WTC11 (cell line): ENCODE measurements around the gene CNPY1.
"Not testable (repeated sequence)": the region's sequence is repeated elsewhere in the genome, so short reads cannot be mapped to it uniquely, and the experiment has no call there.

ENCODE experiments used
- CTCF ChIP-seq: fragments of 200-600 bp; IDR thresholded peaks from 2 replicates; pipeline ENCODE4 v1.8.0; 2022; ENCODE audit warnings: antibody characterized with exemption
- ELF4 ChIP-seq: sonication (generic); formaldehyde crosslinking; IDR thresholded peaks from 2 replicates; pipeline ENCODE4 v1.8.1; 2022; ENCODE audit warnings: low read depth, mild to moderate bottlenecking, moderate library complexity, missing genetic modification reagents
- FOXJ3 ChIP-seq: sonication (generic); formaldehyde crosslinking; IDR thresholded peaks from 2 replicates; pipeline ENCODE4 v1.9.0; 2021; ENCODE audit warnings: missing genetic modification reagents, mild to moderate bottlenecking, borderline replicate concordance
- HMGXB4 ChIP-seq: sonication (generic); formaldehyde crosslinking; IDR thresholded peaks from 2 replicates; pipeline ENCODE4 v1.8.1; 2023; ENCODE audit warnings: mild to moderate bottlenecking, moderate library complexity, missing genetic modification reagents
- JUN ChIP-seq: sonication (generic); formaldehyde crosslinking; IDR thresholded peaks from 2 replicates; pipeline ENCODE4 v1.8.0; 2023; ENCODE audit warnings: mild to moderate bottlenecking, missing genetic modification reagents
- MAX ChIP-seq: sonication (generic); formaldehyde crosslinking; IDR thresholded peaks from 2 replicates; pipeline ENCODE4 v1.8.0; 2022; ENCODE audit warnings: mild to moderate bottlenecking, missing genetic modification reagents
- NFATC4 ChIP-seq: fragments of 250-450 bp; sonication (Bioruptor Pico); IDR thresholded peaks from 2 replicates; pipeline ENCODE4 v1.9.0; 2021; ENCODE audit warnings: mild to moderate bottlenecking
- SP1 ChIP-seq: sonication (generic); formaldehyde crosslinking; conservative IDR thresholded peaks from 2 replicates; pipeline ENCODE4 v1.8.1; 2022; ENCODE audit warnings: missing genetic modification reagents
- USF2 ChIP-seq: sonication (generic); formaldehyde crosslinking; IDR thresholded peaks from 2 replicates; pipeline ENCODE4 v1.8.1; 2023; ENCODE audit warnings: mild to moderate bottlenecking, missing genetic modification reagents, moderate library complexity
- TF ChIP-seq, protein P1 (sequence below): sonication (generic); formaldehyde crosslinking; IDR thresholded peaks from 2 replicates; pipeline ENCODE4 v1.8.0; 2022; ENCODE audit warnings: mild to moderate bottlenecking, missing genetic modification reagents
- TF ChIP-seq, protein P2 (sequence below): fragments of 250-450 bp; sonication (Bioruptor Pico); IDR thresholded peaks from 2 replicates; pipeline ENCODE4 v2.1.2; 2022; ENCODE audit warnings: mild to moderate bottlenecking, moderate library complexity
- TF ChIP-seq, protein P3 (sequence below): fragments of 250-450 bp; sonication (Bioruptor Pico); IDR thresholded peaks from 2 replicates; pipeline ENCODE4 v1.9.0; 2021; ENCODE audit warnings: mild to moderate bottlenecking, borderline replicate concordance

- TF ChIP-seq CTCF; HMGXB4 (CRISPR knock-in tag); USF2 (CRISPR knock-in tag); ELF4; MAX (CRISPR knock-in tag); FOXJ3 (CRISPR knock-in tag); JUN; NFATC4 (CRISPR knock-in tag); SP1 (CRISPR knock-in tag): not testable (repeated sequence)
- TF ChIP-seq, protein P1, sequence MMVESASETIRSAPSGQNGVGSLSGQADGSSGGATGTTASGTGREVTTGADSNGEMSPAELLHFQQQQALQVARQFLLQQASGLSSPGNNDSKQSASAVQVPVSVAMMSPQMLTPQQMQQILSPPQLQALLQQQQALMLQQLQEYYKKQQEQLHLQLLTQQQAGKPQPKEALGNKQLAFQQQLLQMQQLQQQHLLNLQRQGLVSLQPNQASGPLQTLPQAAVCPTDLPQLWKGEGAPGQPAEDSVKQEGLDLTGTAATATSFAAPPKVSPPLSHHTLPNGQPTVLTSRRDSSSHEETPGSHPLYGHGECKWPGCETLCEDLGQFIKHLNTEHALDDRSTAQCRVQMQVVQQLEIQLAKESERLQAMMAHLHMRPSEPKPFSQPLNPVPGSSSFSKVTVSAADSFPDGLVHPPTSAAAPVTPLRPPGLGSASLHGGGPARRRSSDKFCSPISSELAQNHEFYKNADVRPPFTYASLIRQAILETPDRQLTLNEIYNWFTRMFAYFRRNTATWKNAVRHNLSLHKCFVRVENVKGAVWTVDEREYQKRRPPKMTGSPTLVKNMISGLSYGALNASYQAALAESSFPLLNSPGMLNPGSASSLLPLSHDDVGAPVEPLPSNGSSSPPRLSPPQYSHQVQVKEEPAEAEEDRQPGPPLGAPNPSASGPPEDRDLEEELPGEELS (CRISPR knock-in tag) = not testable (repeated sequence)
- TF ChIP-seq, protein P2, sequence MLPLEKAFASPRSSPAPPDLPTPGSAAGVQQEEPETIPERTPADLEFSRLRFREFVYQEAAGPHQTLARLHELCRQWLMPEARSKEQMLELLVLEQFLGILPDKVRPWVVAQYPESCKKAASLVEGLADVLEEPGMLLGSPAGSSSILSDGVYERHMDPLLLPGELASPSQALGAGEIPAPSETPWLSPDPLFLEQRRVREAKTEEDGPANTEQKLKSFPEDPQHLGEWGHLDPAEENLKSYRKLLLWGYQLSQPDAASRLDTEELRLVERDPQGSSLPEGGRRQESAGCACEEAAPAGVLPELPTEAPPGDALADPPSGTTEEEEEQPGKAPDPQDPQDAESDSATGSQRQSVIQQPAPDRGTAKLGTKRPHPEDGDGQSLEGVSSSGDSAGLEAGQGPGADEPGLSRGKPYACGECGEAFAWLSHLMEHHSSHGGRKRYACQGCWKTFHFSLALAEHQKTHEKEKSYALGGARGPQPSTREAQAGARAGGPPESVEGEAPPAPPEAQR = not testable (repeated sequence)
- TF ChIP-seq, protein P3, sequence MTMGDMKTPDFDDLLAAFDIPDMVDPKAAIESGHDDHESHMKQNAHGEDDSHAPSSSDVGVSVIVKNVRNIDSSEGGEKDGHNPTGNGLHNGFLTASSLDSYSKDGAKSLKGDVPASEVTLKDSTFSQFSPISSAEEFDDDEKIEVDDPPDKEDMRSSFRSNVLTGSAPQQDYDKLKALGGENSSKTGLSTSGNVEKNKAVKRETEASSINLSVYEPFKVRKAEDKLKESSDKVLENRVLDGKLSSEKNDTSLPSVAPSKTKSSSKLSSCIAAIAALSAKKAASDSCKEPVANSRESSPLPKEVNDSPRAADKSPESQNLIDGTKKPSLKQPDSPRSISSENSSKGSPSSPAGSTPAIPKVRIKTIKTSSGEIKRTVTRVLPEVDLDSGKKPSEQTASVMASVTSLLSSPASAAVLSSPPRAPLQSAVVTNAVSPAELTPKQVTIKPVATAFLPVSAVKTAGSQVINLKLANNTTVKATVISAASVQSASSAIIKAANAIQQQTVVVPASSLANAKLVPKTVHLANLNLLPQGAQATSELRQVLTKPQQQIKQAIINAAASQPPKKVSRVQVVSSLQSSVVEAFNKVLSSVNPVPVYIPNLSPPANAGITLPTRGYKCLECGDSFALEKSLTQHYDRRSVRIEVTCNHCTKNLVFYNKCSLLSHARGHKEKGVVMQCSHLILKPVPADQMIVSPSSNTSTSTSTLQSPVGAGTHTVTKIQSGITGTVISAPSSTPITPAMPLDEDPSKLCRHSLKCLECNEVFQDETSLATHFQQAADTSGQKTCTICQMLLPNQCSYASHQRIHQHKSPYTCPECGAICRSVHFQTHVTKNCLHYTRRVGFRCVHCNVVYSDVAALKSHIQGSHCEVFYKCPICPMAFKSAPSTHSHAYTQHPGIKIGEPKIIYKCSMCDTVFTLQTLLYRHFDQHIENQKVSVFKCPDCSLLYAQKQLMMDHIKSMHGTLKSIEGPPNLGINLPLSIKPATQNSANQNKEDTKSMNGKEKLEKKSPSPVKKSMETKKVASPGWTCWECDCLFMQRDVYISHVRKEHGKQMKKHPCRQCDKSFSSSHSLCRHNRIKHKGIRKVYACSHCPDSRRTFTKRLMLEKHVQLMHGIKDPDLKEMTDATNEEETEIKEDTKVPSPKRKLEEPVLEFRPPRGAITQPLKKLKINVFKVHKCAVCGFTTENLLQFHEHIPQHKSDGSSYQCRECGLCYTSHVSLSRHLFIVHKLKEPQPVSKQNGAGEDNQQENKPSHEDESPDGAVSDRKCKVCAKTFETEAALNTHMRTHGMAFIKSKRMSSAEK (CRISPR knock-in tag) = not testable (repeated sequence)
Measured at GRCh38 chr7:155519358-155519757, 27.0 kb downstream of the CNPY1 start.
